HG03025 (cell line): Measurements from ENCODE around the gene WNT11.

Experiments
- ATAC-seq: cut with Tn5 transposase; IDR thresholded peaks from one replicate; pipeline ENCODE4 v1.9.1; 2021; ENCODE audit warnings: mild to moderate bottlenecking, moderate library complexity; ENCODE audit not compliant: unreplicated experiment, low FRiP score

WNT11 gene

DNA sequence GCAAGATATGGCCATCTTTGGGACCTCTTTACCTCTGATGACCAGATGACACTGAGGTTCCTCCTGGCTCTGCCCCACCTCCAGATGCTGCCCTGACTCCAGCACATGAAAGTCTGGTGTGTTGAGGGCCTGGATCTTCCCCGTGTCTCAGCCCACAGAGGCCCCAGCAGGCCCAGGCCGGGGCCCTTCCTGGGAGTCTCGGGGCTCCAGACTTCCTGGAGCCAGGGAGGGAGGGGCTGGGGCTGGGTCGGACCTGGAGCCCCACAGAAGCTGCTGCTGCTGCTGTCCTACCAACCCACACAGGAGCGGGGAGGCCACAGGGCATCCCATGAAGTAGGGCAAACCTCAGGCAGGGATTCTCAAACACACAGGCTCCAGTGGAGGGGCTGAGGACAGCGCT lies 32.2 kb upstream of the WNT11 start:
- ATAC-seq = no peak

GRCh38 chr11:76237914-76238313 lies 31.6 kb upstream of the WNT11 start:
- ATAC-seq = no peak

DNA sequence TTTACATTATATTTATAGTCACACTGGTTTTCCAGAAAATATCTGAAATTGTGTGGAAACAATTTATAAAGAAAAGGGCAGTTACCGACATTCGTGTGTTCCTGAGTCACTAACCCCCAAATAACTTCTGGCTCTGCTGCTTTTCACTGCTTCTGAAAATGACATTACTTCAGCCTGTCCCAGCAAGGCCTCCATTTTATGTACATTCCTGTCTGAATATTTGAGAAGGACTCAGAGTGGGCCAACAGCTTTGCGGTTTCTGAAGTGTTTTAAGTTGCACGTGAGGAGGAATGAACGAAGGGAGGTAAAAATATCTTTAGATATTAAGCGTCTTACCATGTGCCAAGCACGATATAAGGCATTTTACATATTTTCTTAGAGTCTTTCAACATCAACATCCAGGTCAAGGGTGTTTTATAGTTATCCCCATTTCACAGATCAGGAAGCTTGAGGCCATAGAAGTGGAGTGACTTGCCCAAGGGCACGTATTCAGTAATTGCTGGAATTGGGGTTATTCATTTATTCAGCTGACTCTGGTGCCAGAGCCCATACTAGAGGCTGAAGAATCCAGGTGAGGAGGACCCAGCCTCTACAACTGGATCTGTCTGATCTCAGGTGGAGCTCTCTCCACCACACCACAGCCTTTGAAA lies 30.8 kb upstream of the WNT11 start:
- ATAC-seq = no peak

- peak; percentile 29 for ATAC-seq
Observed at GRCh38 chr11:76236092-76236999, 30.0 kb upstream of the WNT11 start.

GRCh38 chr11:76235233-76236091 lies 29.2 kb upstream of the WNT11 start:
- peak; percentile 53 for ATAC-seq

GRCh38 chr11:76234416-76235232 lies 28.3 kb upstream of the WNT11 start:
- peak; percentile 4 for ATAC-seq

DNA sequence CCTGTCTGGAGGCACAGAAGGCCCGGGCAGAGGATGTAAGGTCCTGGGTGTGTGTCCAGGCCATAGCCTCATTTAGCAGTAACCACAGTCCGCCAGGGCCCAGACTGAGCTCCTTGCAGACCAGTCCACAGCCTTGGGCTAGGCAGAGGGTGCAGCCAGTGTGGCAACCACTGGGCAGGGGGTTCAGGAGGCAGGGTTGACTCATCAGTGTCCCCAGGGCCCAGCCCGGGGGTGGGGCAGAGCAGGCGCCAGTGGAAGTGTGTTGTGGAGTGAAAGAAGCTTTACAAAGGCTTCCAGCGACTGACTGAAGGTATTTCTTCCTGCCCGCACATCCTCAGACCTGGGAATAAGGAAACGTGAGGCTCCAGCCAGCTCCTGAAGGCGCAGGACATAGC lies 27.7 kb upstream of the WNT11 start:
- no peak for ATAC-seq

DNA sequence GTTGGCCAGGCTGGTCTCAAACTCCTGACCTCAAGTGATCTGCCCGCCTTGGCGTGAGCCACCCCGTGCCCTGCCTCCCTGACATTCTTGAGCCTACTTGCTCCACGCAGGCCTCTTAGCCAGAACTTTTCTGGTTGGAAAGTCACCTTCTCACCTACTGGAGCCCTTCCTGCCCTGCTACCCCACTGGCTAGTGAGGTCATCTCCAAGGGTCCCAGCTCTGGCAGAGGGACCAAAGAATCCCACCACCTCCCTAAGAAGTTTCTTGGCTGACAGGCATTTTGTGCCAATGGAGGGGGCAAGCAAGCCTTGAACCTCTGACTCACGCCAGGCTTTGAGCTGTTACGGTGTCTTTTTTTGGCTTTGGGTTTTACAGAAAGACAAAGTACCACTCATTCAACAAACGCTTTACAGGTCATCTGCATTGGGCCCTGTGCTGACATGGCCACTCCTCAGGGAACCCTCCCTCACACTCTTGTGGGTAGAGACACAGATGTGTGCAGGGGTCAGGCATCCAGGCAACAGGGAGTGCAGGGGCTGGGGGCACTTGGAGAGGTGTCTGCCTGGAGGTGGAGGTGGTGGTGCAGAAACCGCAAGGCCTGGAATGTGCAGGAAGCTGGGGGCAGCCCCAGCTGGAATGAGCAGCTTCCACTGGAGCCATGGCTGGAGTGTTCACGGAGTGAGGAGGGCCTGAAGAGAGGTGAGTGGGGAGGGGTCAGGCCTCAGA lies 27.1 kb upstream of the WNT11 start:
- no peak for ATAC-seq

- no peak for ATAC-seq
Observed at GRCh38 chr11:76232026-76232665, 25.8 kb upstream of the WNT11 start.

DNA sequence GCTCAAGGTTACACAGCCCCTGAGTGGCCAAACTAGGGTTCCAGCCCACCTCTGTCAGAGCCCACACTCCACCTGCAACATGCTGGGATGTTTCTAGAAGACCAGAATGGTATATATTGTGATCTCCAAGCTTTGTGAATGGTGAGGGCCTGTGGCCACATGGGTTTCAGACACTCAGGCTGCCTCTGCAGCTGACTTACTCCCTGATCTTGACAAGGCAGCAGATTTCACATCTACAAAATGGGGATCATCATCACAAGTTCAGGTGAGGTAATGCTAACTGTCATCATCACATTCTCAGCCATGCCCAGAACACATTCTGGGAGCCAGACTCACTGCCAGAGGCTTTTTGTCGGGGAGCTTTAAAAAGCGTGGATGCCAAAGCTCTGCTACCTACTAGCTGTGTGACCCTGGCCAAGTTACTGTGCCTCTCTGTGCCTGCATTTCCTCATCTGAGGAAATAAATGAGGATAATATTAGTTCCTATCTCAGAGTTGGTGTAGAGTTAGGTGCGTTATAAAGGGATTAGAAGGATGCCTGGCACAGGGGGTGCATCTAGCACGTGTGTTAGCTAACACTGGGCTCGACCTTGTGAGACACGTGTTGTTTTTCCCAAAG lies 24.9 kb upstream of the WNT11 start:
- no peak for ATAC-seq

- ATAC-seq = no peak
Observed at GRCh38 chr11:76230392-76230791, 24.1 kb upstream of the WNT11 start.

DNA sequence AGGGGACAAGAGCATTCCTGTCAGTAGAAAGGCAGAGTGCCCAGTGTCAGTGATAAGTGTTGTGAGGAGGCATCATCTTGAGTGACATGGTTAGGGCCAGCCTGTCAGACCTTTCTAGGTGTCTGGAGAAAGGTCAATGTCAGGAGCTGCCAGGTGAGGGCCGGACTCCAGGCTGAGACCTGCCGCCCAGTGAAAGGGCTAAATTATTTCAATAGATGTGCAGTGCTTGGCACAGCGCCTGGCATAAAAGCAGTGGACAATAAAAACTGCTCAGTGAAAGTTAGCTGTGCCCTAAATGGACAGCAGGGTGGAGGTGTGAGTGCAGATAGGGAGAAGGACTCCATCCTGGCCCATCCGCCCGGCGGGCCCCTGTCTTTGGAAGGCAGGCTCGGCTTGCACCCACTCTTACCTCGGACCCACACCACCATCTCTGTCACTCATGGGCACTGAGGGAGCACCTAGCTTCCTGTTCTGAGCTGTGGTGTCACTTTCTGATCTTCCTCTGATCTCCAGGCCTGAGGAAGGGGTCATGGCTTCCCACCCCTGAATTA lies 23.5 kb upstream of the WNT11 start:
- no peak for ATAC-seq

- no peak for ATAC-seq
Observed at GRCh38 chr11:76228875-76229149, 22.5 kb upstream of the WNT11 start.

DNA sequence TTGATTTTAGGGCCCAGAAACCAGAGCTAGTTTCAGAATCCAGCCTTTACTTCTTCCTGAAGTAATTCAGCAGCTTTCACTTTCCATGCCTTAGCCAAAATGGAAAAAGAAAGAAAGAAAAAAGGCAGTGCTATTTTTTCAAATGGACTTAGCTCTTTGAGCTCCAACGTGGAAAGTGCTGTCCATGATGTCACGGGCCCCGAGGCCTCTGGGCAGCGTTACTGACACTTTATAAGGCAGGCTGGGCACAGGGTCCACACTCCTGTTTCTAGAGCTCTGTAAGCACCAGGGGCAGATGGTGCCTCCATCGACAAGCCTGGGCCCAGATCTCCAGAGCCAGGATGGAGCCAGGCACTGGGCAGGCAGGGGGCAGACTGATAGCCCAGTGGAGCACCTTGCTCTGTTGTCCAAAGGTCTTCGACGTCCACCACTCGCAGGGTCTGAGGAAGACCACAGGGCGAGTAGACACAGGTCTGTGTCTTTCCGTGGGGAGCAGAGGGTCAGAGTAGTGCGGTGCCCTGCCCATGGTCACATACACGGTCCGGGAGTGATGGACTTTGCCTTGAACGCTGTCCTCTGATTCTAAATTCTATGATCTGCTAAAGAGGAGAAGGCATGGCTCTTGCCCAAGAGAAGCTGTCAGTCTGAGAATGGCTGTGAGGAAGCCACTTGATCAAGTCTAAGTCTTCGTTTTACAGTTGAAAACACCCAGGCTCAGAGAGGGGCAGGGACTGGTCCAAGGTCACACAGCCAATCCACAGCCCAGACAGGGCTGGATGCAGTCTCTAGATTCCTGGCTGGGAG lies 22.0 kb upstream of the WNT11 start:
- ATAC-seq = no peak

- ATAC-seq = no peak
Observed at GRCh38 chr11:76226626-76227025, 20.3 kb upstream of the WNT11 start.

DNA sequence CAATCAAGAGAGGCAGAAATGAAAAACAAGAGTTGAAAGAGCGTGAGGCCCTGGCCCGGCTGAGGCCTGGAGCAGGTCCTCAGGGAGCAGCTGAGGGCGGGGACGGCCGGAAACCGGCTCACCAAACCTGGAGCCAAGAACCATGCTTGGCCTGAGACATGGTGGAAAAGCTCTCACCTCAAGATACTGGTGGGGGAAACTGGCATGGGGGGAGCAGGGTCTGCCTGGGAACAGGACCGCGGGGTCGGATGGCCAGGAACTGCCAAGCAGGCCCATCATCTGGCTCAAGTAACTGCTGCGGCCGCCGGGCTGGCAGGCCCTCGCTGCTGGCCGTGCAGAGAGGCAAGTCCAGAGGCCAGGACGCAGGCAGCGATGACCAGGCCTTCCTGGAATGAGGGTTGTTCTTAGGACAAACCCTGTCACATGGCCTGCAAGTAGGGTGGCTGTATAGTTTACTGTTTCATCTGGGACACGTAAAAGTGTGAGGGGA lies 18.9 kb upstream of the WNT11 start:
- no peak for ATAC-seq

DNA sequence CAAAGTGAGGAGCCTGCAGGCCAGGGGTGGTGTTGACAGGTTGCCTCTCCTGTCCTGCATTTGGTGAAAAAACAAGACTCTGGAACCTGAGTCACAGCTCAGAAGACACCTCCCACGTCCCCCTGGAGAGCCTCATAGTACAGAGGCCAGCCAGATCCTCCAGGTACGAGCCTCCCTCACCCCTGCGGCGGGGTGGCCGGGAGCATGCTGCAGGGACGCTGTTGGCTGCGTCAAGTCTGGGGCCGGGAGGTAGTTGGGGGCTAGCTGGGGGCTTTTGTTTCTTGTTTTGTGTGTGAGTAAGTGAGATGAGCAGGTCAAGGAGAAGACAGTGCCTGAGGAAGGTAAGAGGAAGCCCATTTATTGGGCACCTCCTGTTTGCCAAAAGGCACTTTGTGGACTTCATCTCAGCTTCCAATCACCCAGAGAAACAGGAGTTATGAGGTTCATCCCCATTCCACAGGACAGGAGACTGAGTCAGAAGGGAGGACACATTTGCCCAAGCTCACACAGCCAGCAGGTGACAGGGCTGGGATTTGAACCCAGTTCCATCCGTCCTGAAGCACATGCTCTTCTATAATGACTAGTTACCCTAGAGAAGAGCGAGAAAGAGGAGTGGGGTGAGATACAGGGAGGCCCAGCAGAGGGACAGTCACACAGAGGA lies 18.3 kb upstream of the WNT11 start:
- no peak for ATAC-seq
